K562 (cell line): ENCODE measurements around the gene HSPA1L. TPM values are rescaled to one million over a fixed set of nuclear protein-coding genes. Genes with fewer than 3 reads are reported as not detected.

Experiments used
- BRD9 ChIP-seq: fragments of 450-650 bp; IDR thresholded peaks from 2 replicates; pipeline ENCODE4 v1.6.1; 2018; ENCODE audit warnings: low read depth; ENCODE audit not compliant: partially characterized antibody
- CEBPB ChIP-seq: fragments of 450-650 bp; IDR thresholded peaks from 2 replicates; pipeline ENCODE4 v1.6.1; 2016; ENCODE audit warnings: missing genetic modification characterization, missing compliant biosample characterization
- FOS ChIP-seq: IDR thresholded peaks from 3 replicates; pipeline ENCODE4 v1.6.1; 2011; ENCODE audit not compliant: insufficient read length; ENCODE audit errors: extremely low read depth
- HNRNPUL1 ChIP-seq: fragments of 200-400 bp; formaldehyde crosslinking; IDR thresholded peaks from 2 replicates; pipeline ENCODE4 v1.6.1; 2017; ENCODE audit warnings: low read length
- ID3 ChIP-seq, 2 experiments: fragments of 250-450 bp in 1 of 2; fragments of 450-650 bp in 1 of 2; sonication (Bioruptor Pico) in 1 of 2; IDR thresholded peaks; 2 replicates each; pipeline versions ENCODE4 v1.6.1 to v1.8.0; 2016 to 2021; ENCODE audit warnings: mild to moderate bottlenecking in 2 of 2, moderate library complexity in 2 of 2, missing compliant biosample characterization in 1 of 2, missing genetic modification characterization in 1 of 2
- IRF2 ChIP-seq: sonication (generic); formaldehyde crosslinking; IDR thresholded peaks from 2 replicates; pipeline ENCODE4 v1.8.1; 2022; ENCODE audit warnings: mild to moderate bottlenecking, missing genetic modification reagents
- MAFF ChIP-seq: IDR thresholded peaks from 2 replicates; pipeline ENCODE4 v1.6.1; 2012; ENCODE audit warnings: low read length, improper control_type of control experiment
- MEF2A ChIP-seq: IDR thresholded peaks from 2 replicates; pipeline ENCODE4 v1.6.1; 2011; ENCODE audit warnings: low read depth, mild to moderate bottlenecking, low read length, moderate library complexity; ENCODE audit not compliant: control insufficient read depth
- MTA2 ChIP-seq: fragments of 450-650 bp; IDR thresholded peaks from 2 replicates; pipeline ENCODE4 v1.6.1; 2016; ENCODE audit warnings: low read depth
- NR2C2 ChIP-seq, 2 experiments: fragments of 200-800 bp in 1 of 2; sonication (Bioruptor generic) in 1 of 2; sonication (generic) in 1 of 2; formaldehyde crosslinking in 1 of 2; IDR thresholded peaks; 2 replicates each; pipeline versions ENCODE4 v1.6.1 to v1.8.0; 2016 to 2022; ENCODE audit warnings: mild to moderate bottlenecking in 1 of 2, missing compliant biosample characterization in 1 of 2, missing genetic modification characterization in 1 of 2, missing genetic modification reagents in 1 of 2
- NR2F6 ChIP-seq: fragments of 450-650 bp; formaldehyde crosslinking; IDR thresholded peaks from 2 replicates; pipeline ENCODE4 v1.4.0; 2020; ENCODE audit warnings: mild to moderate bottlenecking
- SLC30A9 ChIP-seq: fragments of 250-450 bp; sonication (Bioruptor Pico); IDR thresholded peaks from 2 replicates; pipeline ENCODE4 v1.8.0; 2022; ENCODE audit warnings: mild to moderate bottlenecking, moderate library complexity
- SREBF2 ChIP-seq: sonication (generic); formaldehyde crosslinking; IDR thresholded peaks from 2 replicates; pipeline ENCODE4 v1.4.0; 2020; ENCODE audit warnings: mild to moderate bottlenecking, missing genetic modification reagents
- TRIM25 ChIP-seq: fragments of 450-650 bp; IDR thresholded peaks from 2 replicates; pipeline ENCODE4 v1.7.0; 2016; ENCODE audit warnings: borderline replicate concordance
- ZBTB2 ChIP-seq: fragments of 450-650 bp; IDR thresholded peaks from 2 replicates; pipeline ENCODE4 v1.6.1; 2016; ENCODE audit warnings: antibody characterized with exemption
- ZNF316 ChIP-seq: fragments of 450-650 bp; IDR thresholded peaks from 2 replicates; pipeline ENCODE4 v1.6.1; 2016
- polyA plus RNA-seq, 8 experiments: library from polyadenylated mRNA; depleted of rRNA in 4 of 8; stranded (reverse) in 5 of 8; unstranded in 3 of 8; fragments of >200 nt; fragmentation: Nextera tagmentation in 2 of 8; fragmentation: Illumina TruSeq in 1 of 8; extraction: Ambion mirVana in 2 of 8; extraction: Trizol in 1 of 8; gene quantifications; 2 replicates each; pipeline versions ENCODE4 v1.2.1 to v1.2.3, GENCODE V29; 2011 to 2014; ENCODE audit warnings: inconsistent platforms in 1 of 8, missing spikeins in 1 of 8
- total RNA-seq, 7 experiments: library from RNA; depleted of rRNA in 6 of 7; stranded (reverse); fragments of >200 nt in 6 of 7; fragmentation: Illumina TruSeq in 2 of 7; extraction: Trizol in 2 of 7; gene quantifications; 2 replicates each; pipeline versions ENCODE4 v1.2.1 to v1.2.3, GENCODE V29; 2011 to 2021; ENCODE audit warnings: low replicate concordance in 1 of 7
- TF ChIP-seq, protein P1 (sequence below): fragments of 250-450 bp; sonication (Bioruptor Pico); IDR thresholded peaks from 2 replicates; pipeline ENCODE4 v1.5.0; 2020; ENCODE audit warnings: mild to moderate bottlenecking, borderline replicate concordance
- TF ChIP-seq, protein P2 (sequence below): fragments of 450-650 bp; conservative IDR thresholded peaks from 2 replicates; pipeline ENCODE4 v1.6.1; 2016; ENCODE audit warnings: missing genetic modification characterization, low read depth, mild to moderate bottlenecking, missing compliant biosample characterization, moderate library complexity
- TF ChIP-seq, protein P3 (sequence below): sonication (generic); formaldehyde crosslinking; IDR thresholded peaks from 2 replicates; pipeline ENCODE4 v1.8.0; 2023; ENCODE audit warnings: mild to moderate bottlenecking, missing genetic modification reagents

The HSPA1L gene
- total and polyA plus RNA-seq, 9 of the 15 experiments (the other 6 are each of a cell fraction or from before 2014, with no cell fraction given) = 0.14 to 2.1 (median 1.3) TPM

DNA sequence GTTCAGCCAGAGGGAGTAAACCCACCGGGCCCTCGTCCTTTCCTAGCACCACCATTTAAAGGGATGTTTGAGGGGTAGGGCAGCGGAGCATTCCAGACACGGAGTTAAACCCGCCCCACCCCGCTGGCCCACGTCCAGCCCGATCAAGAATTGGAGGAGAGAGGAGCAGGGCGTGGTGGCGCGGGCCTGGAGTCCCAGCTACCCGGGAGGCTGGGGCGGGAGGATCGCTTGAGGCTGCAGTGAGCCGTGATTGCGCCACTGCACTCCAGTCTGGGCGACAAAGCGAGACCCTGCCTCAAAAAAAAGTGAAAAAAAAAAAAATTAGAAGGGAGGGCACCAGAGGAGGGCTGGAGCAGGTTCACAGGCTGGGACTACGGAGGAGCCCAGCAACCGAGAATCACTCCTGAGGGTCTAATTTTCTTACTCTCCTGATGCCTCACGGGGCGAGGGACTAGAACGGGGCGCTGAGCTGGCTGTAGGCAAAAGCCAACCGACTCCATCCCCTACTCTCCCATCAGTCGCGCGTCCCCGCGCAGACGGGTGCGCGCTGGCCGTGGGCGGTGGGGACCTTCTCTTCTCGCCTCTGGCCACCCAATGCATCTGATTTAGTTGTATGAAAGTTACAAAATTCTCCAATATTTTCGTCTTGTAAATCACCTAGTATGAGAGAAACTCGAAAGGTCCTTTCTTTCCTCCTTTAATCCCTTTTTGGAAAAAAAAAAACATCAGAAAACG lies 6.4 kb upstream of the HSPA1L start (continued):
- TF ChIP-seq TRIM25 = no peak; the same call in 1 of the 2 replicates
- TF ChIP-seq BRD9 = no peak
- TF ChIP-seq, protein P1, sequence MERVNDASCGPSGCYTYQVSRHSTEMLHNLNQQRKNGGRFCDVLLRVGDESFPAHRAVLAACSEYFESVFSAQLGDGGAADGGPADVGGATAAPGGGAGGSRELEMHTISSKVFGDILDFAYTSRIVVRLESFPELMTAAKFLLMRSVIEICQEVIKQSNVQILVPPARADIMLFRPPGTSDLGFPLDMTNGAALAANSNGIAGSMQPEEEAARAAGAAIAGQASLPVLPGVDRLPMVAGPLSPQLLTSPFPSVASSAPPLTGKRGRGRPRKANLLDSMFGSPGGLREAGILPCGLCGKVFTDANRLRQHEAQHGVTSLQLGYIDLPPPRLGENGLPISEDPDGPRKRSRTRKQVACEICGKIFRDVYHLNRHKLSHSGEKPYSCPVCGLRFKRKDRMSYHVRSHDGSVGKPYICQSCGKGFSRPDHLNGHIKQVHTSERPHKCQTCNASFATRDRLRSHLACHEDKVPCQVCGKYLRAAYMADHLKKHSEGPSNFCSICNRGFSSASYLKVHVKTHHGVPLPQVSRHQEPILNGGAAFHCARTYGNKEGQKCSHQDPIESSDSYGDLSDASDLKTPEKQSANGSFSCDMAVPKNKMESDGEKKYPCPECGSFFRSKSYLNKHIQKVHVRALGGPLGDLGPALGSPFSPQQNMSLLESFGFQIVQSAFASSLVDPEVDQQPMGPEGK (CRISPR knock-in tag) = no peak
- no peak for TF ChIP-seq ID3 (CRISPR knock-in tag; IDR thresholded peaks at IDR 0.05)
- TF ChIP-seq ID3 (tag; IDR thresholded peaks at IDR 0.05) = no peak
- TF ChIP-seq MAFF = no peak
- TF ChIP-seq SLC30A9 (CRISPR knock-in tag) = no peak
- TF ChIP-seq, protein P2, sequence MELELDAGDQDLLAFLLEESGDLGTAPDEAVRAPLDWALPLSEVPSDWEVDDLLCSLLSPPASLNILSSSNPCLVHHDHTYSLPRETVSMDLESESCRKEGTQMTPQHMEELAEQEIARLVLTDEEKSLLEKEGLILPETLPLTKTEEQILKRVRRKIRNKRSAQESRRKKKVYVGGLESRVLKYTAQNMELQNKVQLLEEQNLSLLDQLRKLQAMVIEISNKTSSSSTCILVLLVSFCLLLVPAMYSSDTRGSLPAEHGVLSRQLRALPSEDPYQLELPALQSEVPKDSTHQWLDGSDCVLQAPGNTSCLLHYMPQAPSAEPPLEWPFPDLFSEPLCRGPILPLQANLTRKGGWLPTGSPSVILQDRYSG (tag) = no peak
- no peak for TF ChIP-seq FOS
- peak; percentile 80; the same call in 1 of the 2 replicates for TF ChIP-seq SREBF2 (CRISPR knock-in tag)
- no peak for TF ChIP-seq IRF2 (CRISPR knock-in tag)
- TF ChIP-seq, protein P3, sequence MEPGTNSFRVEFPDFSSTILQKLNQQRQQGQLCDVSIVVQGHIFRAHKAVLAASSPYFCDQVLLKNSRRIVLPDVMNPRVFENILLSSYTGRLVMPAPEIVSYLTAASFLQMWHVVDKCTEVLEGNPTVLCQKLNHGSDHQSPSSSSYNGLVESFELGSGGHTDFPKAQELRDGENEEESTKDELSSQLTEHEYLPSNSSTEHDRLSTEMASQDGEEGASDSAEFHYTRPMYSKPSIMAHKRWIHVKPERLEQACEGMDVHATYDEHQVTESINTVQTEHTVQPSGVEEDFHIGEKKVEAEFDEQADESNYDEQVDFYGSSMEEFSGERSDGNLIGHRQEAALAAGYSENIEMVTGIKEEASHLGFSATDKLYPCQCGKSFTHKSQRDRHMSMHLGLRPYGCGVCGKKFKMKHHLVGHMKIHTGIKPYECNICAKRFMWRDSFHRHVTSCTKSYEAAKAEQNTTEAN (CRISPR knock-in tag) = no peak; the same call in 1 of the 2 replicates
- 0 out of 2 replicates have a peak, but pooled peaks have one; percentile 13 for TF ChIP-seq ZBTB2
- TF ChIP-seq NR2F6 (CRISPR knock-in tag) = no peak
- peak; percentile 24; the same call in 1 of the 2 replicates for TF ChIP-seq ZNF316
- no peak for TF ChIP-seq NR2C2 (CRISPR knock-in tag; IDR thresholded peaks at IDR 0.05)
- TF ChIP-seq NR2C2 (tag; IDR thresholded peaks at IDR 0.05) = no peak
- TF ChIP-seq MTA2 = no peak
- no peak for TF ChIP-seq MEF2A
- peak; percentile 89 for TF ChIP-seq CEBPB
- TF ChIP-seq HNRNPUL1 = no peak
